Keratinocyte (primary cell): ENCODE results near the gene KLHL22. TPM values are rescaled to one million over a fixed set of nuclear protein-coding genes. Genes with fewer than 3 reads are reported as not detected.

Experiments
- DNase-seq: peaks from one replicate; pipeline ENCODE4 v3.0.0-alpha.2; 2011; ENCODE audit warnings: low read depth, missing footprints, low spot score
- FAIRE-seq: peaks from 2 replicates; lab custom pipeline; 2011; peaks lifted over from hg19 to GRCh38; lab: Jason Lieb, UNC
- H2AFZ ChIP-seq: 2 replicates; pipeline ENCODE4 v1.6.0; 2012; ENCODE audit warnings: low read length, control low read depth, inconsistent platforms; ENCODE audit not compliant: control insufficient read depth
- H3K27ac ChIP-seq: 2 replicates; pipeline ENCODE4 v1.5.1; 2011; ENCODE audit warnings: low read length; ENCODE audit not compliant: control insufficient read depth, insufficient read depth
- H3K27me3 ChIP-seq: 3 replicates; pipeline ENCODE4 v1.6.0; 2011; ENCODE audit warnings: low read length; ENCODE audit not compliant: control insufficient read depth, insufficient read depth; ENCODE audit errors: extremely low read depth
- H3K36me3 ChIP-seq, 2 experiments: 2 replicates in 1 of 2; 3 replicates in 1 of 2; pipeline ENCODE4 v1.5.1; 2011; ENCODE audit warnings: low read length in 2 of 2, mild to moderate bottlenecking in 1 of 2; ENCODE audit not compliant: control insufficient read depth in 2 of 2, insufficient read depth in 2 of 2; ENCODE audit errors: extremely low read depth in 1 of 2
- H3K4me1 ChIP-seq: 3 replicates; pipeline ENCODE4 v1.5.1; 2011; ENCODE audit warnings: low read length; ENCODE audit not compliant: control insufficient read depth, insufficient read depth; ENCODE audit errors: extremely low read depth
- H3K4me2 ChIP-seq: 3 replicates; pipeline ENCODE4 v1.6.0; 2011; ENCODE audit warnings: low read depth, low read length; ENCODE audit not compliant: control insufficient read depth, insufficient read depth; ENCODE audit errors: extremely low read depth
- H3K4me3 ChIP-seq, 3 experiments: fragments of 200-600 bp in 1 of 3; sonication (generic) in 1 of 3; 2 replicates in 2 of 3; 3 replicates in 1 of 3; pipeline ENCODE4 v1.5.1; 2011 to 2016; ENCODE audit warnings: low read length in 3 of 3, mild to moderate bottlenecking in 3 of 3, control low read depth in 2 of 3, inconsistent platforms in 1 of 3, low read depth in 1 of 3, mixed read lengths in 1 of 3, mixed run types in 1 of 3, moderate library complexity in 1 of 3; ENCODE audit not compliant: control insufficient read depth in 2 of 3, insufficient read depth in 2 of 3; ENCODE audit errors: extremely low read depth in 1 of 3
- H3K79me2 ChIP-seq: 2 replicates; pipeline ENCODE4 v1.6.0; 2012; ENCODE audit warnings: low read length; ENCODE audit not compliant: control insufficient read depth, insufficient read depth
- H3K9ac ChIP-seq: 3 replicates; pipeline ENCODE4 v1.6.0; 2011; ENCODE audit warnings: low read length; ENCODE audit not compliant: control insufficient read depth, insufficient read depth; ENCODE audit errors: extremely low read depth
- H3K9me1 ChIP-seq: 3 replicates; pipeline ENCODE4 v1.6.0; 2011; ENCODE audit warnings: low read length; ENCODE audit not compliant: control insufficient read depth, insufficient read depth; ENCODE audit errors: extremely low read depth
- H3K9me3 ChIP-seq: 2 replicates; pipeline ENCODE4 v1.5.1; 2012; ENCODE audit warnings: low read depth, low read length; ENCODE audit not compliant: control insufficient read depth
- H4K20me1 ChIP-seq: 3 replicates; pipeline ENCODE4 v1.6.0; 2011; ENCODE audit warnings: low read length; ENCODE audit not compliant: control insufficient read depth, insufficient read depth; ENCODE audit errors: extremely low read depth
- CTCF ChIP-seq, 3 experiments: IDR thresholded peaks in 1 of 3; conservative IDR thresholded peaks in 1 of 3; optimal IDR thresholded peaks in 1 of 3; 2 replicates in 2 of 3; 3 replicates in 1 of 3; pipeline versions ENCODE3 to v1.5.1; 2011; ENCODE audit warnings: low read length in 3 of 3, mild to moderate bottlenecking in 3 of 3, moderate library complexity in 2 of 3, control low read depth in 1 of 3, inconsistent platforms in 1 of 3; ENCODE audit not compliant: insufficient read depth in 2 of 3; ENCODE audit errors: extremely low read depth in 1 of 3
- EZH2 ChIP-seq: IDR thresholded peaks from one replicate; pipeline ENCODE4 v1.6.1; 2012; ENCODE audit warnings: inconsistent platforms, mild to moderate bottlenecking, low read length, moderate library complexity
- dilution Hi-C: fragments of 300-500 bp; cut with MboI; formaldehyde crosslinking; loops from one replicate; pipeline ENCODE4 v1.7.0; 2020; ENCODE audit warnings: low sequenced_read_pairs; ENCODE audit not compliant: extremely low pct_ligation_motif_present
- polyA plus RNA-seq, 5 experiments: library from polyadenylated mRNA; depleted of rRNA in 3 of 5; stranded (reverse) in 3 of 5; stranded (forward) in 1 of 5; unstranded in 1 of 5; fragments of >200 nt; gene quantifications; 1 replicate in 1 of 5; 2 replicates in 3 of 5; 3 replicates in 1 of 5; pipeline versions ENCODE4 v1.2.1 to v1.2.3, GENCODE V29; 2011 to 2012; ENCODE audit warnings: missing spikeins in 2 of 5, low read depth in 1 of 5, low replicate concordance in 1 of 5

KLHL22 gene
- polyA plus RNA-seq, 1 donor (not counting 4 experiments of a cell fraction or from before 2014, with no cell fraction given): 9.3 TPM

- Histone ChIP-seq H3K27ac (peak overlapping the region; percentile 24), H3K4me2 (no peak overlapping the region), H4K20me1 (peaks cover 33% of the 10 kb centered on the region), H3K27me3 (no peaks in the 10 kb centered on the region), H3K9me1 (no peaks in the 10 kb centered on the region), H2AFZ (no peak overlapping the region), H3K79me2 (peaks cover 93% of the 10 kb centered on the region), H3K4me3 (no peak overlapping the region), H3K4me1 (peaks cover 55% of the 10 kb centered on the region), H3K9me3 (no peaks in the 10 kb centered on the region), H3K36me3 (peaks cover 12 to 31% of the 10 kb centered on the region in 2 experiments), H3K9ac (no peak overlapping the region)
- dilution Hi-C loops: no loop called here
- no peak for DNase-seq
- no peak for FAIRE-seq
- TF ChIP-seq CTCF (optimal IDR thresholded peaks at IDR 0.05 in 1 of 3, IDR thresholded peaks at IDR 0.05 in 1 of 3, conservative IDR thresholded peaks at IDR 0.05 in 1 of 3; ENCODE audit: extremely low read depth in 1 of 3, insufficient read depth in 2 of 3, low read length in 3 of 3) (no peak), EZH2 (no peak)
Observed at GRCh38 chr22:20520093-20520511, 24.5 kb upstream of the KLHL22 start.

- H3K27ac ChIP-seq: no peak overlapping the region
Observed at GRCh38 chr22:20519558-20519957, 24.0 kb upstream of the KLHL22 start.

More at GRCh38 chr22:20519558-20519957, 24.0 kb upstream of the KLHL22 start:
- dilution Hi-C loops: no loop called here
- Histone ChIP-seq H3K27me3 (no peaks in the 10 kb centered on the region), H3K4me1 (peaks cover 60% of the 10 kb centered on the region), H2AFZ (no peak overlapping the region), H3K36me3 (peaks cover 11 to 33% of the 10 kb centered on the region in 2 experiments), H3K4me2 (no peak overlapping the region), H4K20me1 (peaks cover 38% of the 10 kb centered on the region), H3K79me2 (peaks cover 92% of the 10 kb centered on the region), H3K4me3 (no peak overlapping the region), H3K9me1 (peaks cover 4% of the 10 kb centered on the region), H3K9ac (no peak overlapping the region), H3K9me3 (no peaks in the 10 kb centered on the region)
- TF ChIP-seq EZH2 (no peak), CTCF (optimal IDR thresholded peaks at IDR 0.05 in 1 of 3, IDR thresholded peaks at IDR 0.05 in 1 of 3, conservative IDR thresholded peaks at IDR 0.05 in 1 of 3; ENCODE audit: extremely low read depth in 1 of 3, insufficient read depth in 2 of 3, low read length in 3 of 3) (no peak)
- FAIRE-seq (no peak), DNase-seq (no peak)
